ENCODE results near the gene DNAJC4. TPM values are rescaled to one million over a fixed set of nuclear protein-coding genes. Genes with fewer than 3 reads are reported as not detected.
A peak's percentile ranks its signal among the peaks of the same experiment; 100 is the strongest.

DNAJC4 gene
- total and polyA plus RNA-seq, 9 of the 15 experiments (the other 6 are each of a cell fraction or from before 2014, with no cell fraction given), result 4.0 to 32.6 (median 19.9) TPM

DNA sequence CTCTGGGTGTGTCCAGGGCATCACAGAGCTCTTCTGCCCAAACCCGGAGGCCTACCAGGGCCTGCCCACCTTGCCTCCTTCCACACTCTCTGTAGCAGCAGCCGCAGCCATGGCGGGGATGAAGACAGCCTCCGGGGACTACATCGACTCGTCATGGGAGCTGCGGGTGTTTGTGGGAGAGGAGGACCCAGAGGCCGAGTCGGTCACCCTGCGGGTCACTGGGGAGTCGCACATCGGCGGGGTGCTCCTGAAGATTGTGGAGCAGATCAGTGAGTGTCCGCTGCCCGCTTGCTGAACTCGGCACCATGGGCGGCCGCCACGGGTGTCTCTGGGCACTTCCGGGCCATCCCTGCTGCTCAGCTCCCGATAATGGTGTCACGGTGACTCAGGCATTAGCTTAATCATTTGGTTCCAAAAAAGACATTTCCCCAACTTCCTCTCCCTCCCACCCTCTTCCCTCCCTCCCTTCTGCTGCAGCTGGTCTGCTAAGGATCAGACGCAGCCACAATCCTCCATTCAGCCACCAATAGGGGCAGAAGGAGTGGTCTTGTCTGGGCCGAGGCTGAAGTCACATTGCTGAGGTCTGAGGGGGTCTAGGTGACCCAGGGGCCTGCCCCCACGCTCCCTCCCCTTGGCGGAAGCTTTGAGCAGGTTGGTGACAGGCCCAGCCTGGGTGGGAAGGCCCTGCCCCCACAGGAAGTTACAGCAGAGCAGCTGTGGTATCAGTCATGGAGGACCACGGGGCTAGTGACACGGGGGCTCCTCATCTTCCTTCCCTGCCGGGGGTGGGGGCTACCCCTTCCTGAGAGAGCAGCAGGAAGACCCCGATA is 22.9 kb upstream of the DNAJC4 start (continued):
- no peak for TF ChIP-seq HSF4 (CRISPR knock-in tag; IDR thresholded peaks at IDR 0.05; ENCODE audit: borderline replicate concordance)
- TF ChIP-seq, protein P1, sequence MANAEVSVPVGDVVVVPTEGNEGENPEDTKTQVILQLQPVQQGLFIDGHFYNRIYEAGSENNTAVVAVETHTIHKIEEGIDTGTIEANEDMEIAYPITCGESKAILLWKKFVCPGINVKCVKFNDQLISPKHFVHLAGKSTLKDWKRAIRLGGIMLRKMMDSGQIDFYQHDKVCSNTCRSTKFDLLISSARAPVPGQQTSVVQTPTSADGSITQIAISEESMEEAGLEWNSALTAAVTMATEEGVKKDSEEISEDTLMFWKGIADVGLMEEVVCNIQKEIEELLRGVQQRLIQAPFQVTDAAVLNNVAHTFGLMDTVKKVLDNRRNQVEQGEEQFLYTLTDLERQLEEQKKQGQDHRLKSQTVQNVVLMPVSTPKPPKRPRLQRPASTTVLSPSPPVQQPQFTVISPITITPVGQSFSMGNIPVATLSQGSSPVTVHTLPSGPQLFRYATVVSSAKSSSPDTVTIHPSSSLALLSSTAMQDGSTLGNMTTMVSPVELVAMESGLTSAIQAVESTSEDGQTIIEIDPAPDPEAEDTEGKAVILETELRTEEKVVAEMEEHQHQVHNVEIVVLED (CRISPR knock-in tag; IDR thresholded peaks at IDR 0.05), result no peak
- peak; percentile 58 for TF ChIP-seq PRPF4 (IDR thresholded peaks at IDR 0.05; ENCODE audit: insufficient read depth, low read depth, low read length, poor library complexity, severe bottlenecking)
- no peak for TF ChIP-seq STAG1 (CRISPR knock-in tag; IDR thresholded peaks at IDR 0.05; ENCODE audit: borderline replicate concordance)
- TF ChIP-seq E2F3 (CRISPR knock-in tag; IDR thresholded peaks at IDR 0.05), result peak; percentile 50; the same call in 1 of the 2 replicates
- TF ChIP-seq, protein P2, sequence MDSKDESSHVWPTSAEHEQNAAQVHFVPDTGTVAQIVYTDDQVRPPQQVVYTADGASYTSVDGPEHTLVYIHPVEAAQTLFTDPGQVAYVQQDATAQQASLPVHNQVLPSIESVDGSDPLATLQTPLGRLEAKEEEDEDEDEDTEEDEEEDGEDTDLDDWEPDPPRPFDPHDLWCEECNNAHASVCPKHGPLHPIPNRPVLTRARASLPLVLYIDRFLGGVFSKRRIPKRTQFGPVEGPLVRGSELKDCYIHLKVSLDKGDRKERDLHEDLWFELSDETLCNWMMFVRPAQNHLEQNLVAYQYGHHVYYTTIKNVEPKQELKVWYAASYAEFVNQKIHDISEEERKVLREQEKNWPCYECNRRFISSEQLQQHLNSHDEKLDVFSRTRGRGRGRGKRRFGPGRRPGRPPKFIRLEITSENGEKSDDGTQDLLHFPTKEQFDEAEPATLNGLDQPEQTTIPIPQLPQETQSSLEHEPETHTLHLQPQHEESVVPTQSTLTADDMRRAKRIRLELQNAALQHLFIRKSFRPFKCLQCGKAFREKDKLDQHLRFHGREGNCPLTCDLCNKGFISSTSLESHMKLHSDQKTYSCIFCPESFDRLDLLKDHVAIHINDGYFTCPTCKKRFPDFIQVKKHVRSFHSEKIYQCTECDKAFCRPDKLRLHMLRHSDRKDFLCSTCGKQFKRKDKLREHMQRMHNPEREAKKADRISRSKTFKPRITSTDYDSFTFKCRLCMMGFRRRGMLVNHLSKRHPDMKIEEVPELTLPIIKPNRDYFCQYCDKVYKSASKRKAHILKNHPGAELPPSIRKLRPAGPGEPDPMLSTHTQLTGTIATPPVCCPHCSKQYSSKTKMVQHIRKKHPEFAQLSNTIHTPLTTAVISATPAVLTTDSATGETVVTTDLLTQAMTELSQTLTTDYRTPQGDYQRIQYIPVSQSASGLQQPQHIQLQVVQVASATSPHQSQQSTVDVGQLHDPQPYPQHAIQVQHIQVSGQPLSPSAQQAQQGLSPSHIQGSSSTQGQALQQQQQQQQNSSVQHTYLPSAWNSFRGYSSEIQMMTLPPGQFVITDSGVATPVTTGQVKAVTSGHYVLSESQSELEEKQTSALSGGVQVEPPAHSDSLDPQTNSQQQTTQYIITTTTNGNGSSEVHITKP (IDR thresholded peaks at IDR 0.05; ENCODE audit: partially characterized antibody), result no peak
- TF ChIP-seq TBL1XR1 (IDR thresholded peaks at IDR 0.05; ENCODE audit: low read length in 2 of 2), result peak in 1 of 2 experiments; percentile 56
- TF ChIP-seq KLF16 (IDR thresholded peaks at IDR 0.05), result no peak
- no peak for TF ChIP-seq MIER1 (IDR thresholded peaks at IDR 0.05; ENCODE audit: low read depth)
- peak; percentile 76 for TF ChIP-seq PML (IDR thresholded peaks at IDR 0.05; ENCODE audit: low read length)
- no peak for TF ChIP-seq EZH2 (IDR thresholded peaks at IDR 0.05; ENCODE audit: borderline replicate concordance, low read depth, low read length)
- no peak for TF ChIP-seq ZNF224 (CRISPR knock-in tag; IDR thresholded peaks at IDR 0.05)
- TF ChIP-seq DIDO1 (tag; IDR thresholded peaks at IDR 0.05; ENCODE audit: low read depth), result no peak
- TF ChIP-seq ZNF197 (CRISPR knock-in tag; IDR thresholded peaks at IDR 0.05; ENCODE audit: low read depth), result peak; percentile 85
- no peak for TF ChIP-seq KAT8 (IDR thresholded peaks at IDR 0.05; ENCODE audit: low read depth)
- no peak for TF ChIP-seq SIRT6 (IDR thresholded peaks at IDR 0.05; ENCODE audit: low read depth, low read length)
- no peak for TF ChIP-seq GATAD2A (IDR thresholded peaks at IDR 0.05)
- TF ChIP-seq ZNF121 (CRISPR knock-in tag; conservative IDR thresholded peaks at IDR 0.05), result no peak
- TF ChIP-seq NCOA6 (IDR thresholded peaks at IDR 0.05), result no peak
- TF ChIP-seq ZNF347 (CRISPR knock-in tag; IDR thresholded peaks at IDR 0.05; ENCODE audit: low read depth), result no peak
- TF ChIP-seq, protein P3, sequence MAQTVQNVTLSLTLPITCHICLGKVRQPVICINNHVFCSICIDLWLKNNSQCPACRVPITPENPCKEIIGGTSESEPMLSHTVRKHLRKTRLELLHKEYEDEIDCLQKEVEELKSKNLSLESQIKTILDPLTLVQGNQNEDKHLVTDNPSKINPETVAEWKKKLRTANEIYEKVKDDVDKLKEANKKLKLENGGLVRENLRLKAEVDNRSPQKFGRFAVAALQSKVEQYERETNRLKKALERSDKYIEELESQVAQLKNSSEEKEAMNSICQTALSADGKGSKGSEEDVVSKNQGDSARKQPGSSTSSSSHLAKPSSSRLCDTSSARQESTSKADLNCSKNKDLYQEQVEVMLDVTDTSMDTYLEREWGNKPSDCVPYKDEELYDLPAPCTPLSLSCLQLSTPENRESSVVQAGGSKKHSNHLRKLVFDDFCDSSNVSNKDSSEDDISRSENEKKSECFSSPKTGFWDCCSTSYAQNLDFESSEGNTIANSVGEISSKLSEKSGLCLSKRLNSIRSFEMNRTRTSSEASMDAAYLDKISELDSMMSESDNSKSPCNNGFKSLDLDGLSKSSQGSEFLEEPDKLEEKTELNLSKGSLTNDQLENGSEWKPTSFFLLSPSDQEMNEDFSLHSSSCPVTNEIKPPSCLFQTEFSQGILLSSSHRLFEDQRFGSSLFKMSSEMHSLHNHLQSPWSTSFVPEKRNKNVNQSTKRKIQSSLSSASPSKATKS (CRISPR knock-in tag; IDR thresholded peaks at IDR 0.05), result no peak
- TF ChIP-seq MBD2 (IDR thresholded peaks at IDR 0.05; ENCODE audit: borderline replicate concordance, low read depth), result 0 out of 2 replicates have a peak, but pooled peaks have one; percentile 15
